GM10847 (cell line): ENCODE measurements around the gene NPY2R.

ENCODE experiments used
- POLR2A ChIP-seq: IDR thresholded peaks from 2 replicates; pipeline ENCODE4 v1.6.1; 2011; ENCODE audit not compliant: insufficient read length; ENCODE audit errors: extremely low read depth

The NPY2R gene

GRCh38 chr4:155234206-155234605 is 25.8 kb downstream of the NPY2R start:
- TF ChIP-seq POLR2A = no peak

- no peak for TF ChIP-seq POLR2A
Observed at GRCh38 chr4:155237567-155237966, 29.1 kb downstream of the NPY2R start.

- TF ChIP-seq POLR2A = no peak
Observed at GRCh38 chr4:155241225-155241624, 32.8 kb downstream of the NPY2R start.

GRCh38 chr4:155241664-155242063 is 33.2 kb downstream of the NPY2R start:
- no peak for TF ChIP-seq POLR2A

- no peak for TF ChIP-seq POLR2A
Observed at GRCh38 chr4:155245105-155245504, 36.7 kb downstream of the NPY2R start.

GRCh38 chr4:155248002-155248896 is 39.8 kb downstream of the NPY2R start:
- TF ChIP-seq POLR2A = no peak

GRCh38 chr4:155249016-155249566 is 40.7 kb downstream of the NPY2R start:
- no peak for TF ChIP-seq POLR2A

GRCh38 chr4:155252327-155252726 is 43.9 kb downstream of the NPY2R start:
- no peak for TF ChIP-seq POLR2A

- no peak for TF ChIP-seq POLR2A
Observed at GRCh38 chr4:155263480-155263879, 55.0 kb downstream of the NPY2R start.

- no peak for TF ChIP-seq POLR2A
Observed at GRCh38 chr4:155265113-155265512, 56.7 kb downstream of the NPY2R start.
